HK-2 (cell line): ENCODE measurements around the gene EDN3.

ENCODE experiments used
- DNase-seq: peaks from one replicate; pipeline ENCODE4 v3.0.0-alpha.2; 2018; ENCODE audit not compliant: unreplicated experiment

Gene EDN3, protein sequence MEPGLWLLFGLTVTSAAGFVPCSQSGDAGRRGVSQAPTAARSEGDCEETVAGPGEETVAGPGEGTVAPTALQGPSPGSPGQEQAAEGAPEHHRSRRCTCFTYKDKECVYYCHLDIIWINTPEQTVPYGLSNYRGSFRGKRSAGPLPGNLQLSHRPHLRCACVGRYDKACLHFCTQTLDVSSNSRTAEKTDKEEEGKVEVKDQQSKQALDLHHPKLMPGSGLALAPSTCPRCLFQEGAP

DNA sequence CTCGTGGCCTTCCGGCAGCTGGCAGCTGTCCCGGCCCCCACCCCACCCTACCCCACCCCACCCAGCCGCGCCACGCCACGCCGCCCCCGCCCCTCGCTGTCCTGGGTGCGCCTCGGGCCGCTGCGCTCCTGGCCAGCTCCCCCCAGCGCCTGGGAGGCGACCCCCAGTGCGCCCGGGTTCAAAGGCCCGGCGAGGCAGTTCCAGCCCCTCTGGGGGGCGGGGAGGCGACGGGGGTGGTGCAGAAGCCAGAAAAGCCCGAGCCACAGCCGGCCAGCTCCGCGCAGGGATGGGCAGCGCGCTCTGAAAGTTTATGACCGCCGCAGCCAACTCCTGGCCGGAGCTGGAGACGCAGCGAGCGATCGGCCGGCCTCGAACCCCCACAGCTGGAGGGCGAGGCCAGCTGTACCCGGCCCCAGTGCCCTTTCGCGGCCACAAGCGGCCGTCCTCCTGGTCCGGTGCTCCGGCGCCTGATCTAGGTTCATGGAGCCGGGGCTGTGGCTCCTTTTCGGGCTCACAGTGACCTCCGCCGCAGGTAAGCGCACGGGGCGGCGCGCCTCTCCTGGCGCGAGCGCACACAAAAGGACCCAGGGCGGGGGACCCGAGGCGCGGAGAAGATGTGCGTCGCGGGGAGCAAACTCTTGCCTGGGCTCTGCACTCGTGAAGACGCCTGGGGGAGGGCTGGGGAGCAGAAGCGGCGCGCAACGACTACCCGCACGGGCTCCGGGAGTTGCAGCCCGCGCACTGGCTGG, at the start of gene EDN3:
TSS of gene EDN3 (plus strand) at position 279 of the 749 bp plus-strand sequence. CDS start at position 481, 202 bp downstream.
- no peak for DNase-seq

DNA sequence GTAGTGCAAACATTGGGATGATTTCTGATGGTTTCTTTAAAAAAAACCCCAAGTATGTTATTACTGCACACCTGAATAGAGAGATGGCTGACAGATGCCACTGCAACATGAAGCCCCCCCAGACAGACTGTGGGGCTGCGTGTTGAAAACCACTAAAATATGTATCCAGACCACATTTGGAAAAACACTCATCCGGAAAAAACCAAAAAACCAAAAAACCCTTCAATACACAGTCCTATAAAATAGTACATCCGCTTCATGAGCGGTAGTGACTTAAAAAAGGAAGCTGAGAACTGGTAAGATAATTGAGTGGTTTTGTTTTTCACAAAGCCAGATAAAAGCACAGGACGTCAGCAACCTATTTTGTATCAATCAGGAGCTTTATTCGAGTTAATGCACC, 47.1 kb upstream of the EDN3 start:
- no peak for DNase-seq

DNA sequence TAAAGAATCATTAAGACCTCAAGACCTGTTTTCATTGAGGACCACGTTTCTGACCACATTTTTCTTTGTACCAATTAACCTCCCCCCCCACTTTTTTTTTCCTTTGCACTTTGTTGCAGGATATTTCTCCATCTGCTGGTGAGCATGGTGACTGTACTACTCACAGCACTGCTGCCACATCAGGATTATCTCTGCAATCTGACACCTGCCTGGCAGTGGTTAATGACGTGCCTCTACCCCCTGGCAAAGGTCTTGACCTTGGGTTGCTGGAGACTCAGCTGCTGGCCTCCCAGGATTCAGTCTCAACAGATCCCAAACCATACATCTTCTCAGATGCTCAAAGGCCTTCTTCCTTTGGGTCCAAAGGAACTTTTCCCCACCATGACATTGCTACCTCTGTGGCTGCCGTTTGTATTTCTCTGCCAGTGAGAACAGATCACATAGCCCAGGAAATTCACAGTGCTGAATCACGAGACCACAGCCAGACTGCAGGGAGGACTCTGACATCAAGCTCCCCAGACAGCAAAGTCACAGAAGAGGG, 46.6 kb upstream of the EDN3 start:
- DNase-seq = no peak

DNA sequence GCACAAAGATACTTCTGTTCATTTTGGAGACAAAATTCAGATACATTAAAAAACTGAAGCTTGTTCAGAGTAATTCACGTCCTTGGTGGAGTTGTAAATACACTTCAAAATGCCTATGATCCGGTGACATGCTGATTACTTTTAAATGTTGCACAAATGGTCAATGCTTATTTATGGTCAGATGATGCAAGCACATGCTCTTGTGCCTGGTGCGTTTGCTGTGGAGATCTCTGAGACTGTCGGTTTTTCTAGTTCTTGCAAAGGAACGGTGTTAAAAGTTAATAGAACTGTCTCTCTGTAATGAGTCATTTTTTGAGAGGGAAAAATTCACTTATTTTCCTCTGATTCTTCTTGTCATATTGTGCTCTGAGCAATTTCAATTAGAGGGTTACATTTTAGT, 45.2 kb upstream of the EDN3 start:
- no peak for DNase-seq

DNA sequence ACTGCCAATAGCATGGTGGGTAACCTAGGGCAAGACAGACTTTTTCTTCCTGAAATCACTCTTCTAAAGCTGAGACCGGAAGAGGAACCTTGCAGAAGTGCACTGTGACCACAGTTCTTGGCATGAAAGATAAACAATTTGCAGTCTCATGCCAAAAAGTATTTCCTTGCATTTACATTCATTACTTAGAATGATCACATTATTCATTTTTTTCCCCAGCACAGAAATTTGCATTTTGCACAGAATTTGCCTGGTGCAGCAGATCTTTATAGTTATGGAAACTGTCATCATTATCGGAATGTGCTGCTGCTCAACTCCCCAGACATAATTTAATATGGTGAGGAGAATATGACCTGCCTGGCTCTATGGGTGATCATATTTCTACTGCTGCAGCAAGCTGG, 42.2 kb upstream of the EDN3 start:
- no peak for DNase-seq

DNA sequence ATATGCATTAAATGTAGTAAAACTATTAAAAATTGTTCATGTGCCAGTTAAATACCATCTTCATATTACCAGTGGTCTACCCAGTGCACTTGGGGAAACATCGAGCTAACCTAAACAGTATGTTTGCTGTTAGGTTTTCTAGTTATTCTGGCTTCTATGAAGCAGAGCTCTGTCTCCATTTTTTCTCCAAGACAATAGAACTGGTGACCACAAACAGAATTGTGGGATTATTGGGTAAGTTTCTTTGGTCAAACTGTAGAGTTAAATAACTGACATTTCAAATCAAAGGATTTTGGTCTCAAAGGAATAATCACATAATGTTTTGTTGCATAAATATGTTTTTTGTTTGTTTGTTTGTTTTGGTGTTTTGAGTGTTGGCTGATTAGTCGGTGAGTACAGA, 40.5 kb upstream of the EDN3 start:
- DNase-seq = no peak

DNA sequence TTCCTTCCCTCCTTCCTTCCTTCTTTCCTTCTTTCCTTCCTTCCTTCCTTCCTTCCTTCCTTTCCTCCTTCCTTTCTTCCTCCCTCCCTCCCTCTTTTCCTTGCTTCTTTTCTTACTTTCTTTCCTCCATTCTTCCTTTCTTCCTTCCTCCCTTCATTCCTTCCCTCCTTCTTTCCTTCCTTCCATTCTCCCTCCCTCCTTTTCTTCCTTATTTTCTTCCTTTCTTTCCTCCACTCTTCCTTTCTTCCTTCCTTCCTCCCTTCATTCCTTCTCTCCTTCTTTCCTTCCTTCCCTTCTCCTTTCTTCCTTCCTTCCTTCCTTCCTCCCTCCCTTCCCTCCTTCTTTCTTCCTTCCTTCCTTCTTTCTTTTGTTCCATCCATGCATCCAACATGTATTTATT, 35.1 kb upstream of the EDN3 start:
- no peak for DNase-seq

DNA sequence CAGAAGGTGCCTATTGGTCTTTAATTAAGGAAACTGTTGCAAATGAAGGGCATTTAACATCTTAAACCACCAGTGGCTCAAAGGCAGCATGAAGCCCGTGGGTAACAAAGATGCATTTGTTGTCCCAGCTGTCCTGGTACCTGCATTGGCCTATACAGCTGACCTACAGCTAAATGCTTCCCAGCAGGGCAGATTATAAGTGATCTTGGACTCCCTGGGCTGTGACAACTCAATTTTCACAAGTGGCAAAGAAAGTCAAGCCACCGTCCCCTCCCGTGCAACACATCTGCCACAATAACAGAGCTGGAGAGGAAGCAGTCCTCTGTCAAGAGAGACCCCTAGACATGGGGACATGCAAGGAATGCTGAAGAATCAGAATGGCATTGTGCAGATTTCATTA, 31.5 kb upstream of the EDN3 start:
- DNase-seq = no peak

DNA sequence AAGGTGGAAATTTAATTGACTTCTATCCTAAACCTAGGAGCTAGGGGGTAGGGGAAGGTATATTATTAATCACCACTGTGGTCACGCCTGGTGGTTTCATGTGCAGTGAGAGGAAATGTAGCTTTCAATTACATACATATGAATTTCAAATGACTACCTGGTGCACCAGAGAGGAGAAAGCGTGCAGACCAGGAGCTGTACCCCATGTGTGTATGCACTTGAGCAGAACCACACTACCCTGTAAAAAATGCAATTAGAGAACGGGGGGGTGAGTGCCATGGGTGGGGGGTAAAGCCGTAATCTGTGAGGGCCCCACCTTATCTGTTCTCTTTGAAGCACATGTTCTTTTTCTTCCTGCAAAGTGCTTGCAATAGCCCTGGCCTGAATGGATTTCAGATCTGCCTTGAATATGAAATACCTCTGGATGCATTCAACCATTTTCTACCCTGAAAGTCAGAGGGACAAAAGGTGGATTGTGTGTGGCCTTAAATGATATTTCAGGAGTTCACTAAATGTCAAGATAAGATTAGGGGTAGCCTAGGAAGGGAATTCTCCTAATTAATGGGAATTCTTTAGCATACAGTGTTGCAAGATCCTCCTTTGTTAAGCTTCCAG, 30.9 kb upstream of the EDN3 start:
- DNase-seq = no peak

DNA sequence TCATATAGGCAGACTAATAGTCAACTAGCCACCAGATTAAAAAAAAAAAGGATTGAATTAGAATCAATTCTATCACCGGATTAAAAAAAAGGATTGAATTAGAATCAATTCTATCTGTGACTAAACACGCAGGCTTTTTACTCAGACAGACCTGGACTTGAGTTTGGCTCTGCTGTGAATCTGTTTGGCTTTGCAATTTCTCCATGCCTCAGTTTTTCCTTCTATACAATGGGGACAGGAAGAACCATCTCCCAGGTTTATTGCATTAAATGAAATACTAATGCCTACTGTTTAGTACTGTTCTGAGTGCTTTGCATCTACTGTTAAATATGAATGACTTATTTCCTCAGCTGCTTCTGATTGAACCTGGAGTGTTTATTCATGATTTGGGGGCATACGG, 30.0 kb upstream of the EDN3 start:
- no peak for DNase-seq

DNA sequence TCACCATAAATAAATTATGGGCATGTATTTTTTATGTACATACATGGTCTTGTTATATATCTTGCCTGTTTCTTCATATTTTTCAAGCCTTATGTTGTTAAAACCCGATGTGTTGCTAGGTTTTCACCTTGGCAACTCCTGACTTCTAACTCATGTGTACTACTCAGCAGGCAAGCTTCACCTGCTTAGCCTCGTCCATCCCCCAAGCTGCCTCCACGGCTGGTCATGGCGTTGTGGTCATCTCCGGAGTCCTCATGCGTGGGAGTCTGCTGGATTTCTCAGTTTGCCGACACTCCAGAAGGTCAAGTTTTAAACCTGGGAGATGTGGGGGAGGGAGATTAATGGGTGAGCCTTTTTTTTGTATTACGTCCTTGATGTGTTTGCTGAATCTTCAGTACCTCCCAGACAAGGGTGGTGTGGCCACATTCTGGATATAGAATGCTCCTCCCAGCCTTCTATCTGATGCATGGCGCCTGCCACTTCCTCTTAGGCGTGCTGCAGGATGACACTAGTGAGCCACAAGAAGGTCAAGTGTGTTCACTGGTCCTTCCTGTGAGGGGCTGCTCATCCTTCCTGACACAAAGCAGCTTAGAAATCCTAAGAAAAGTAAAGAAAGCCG, 26.6 kb upstream of the EDN3 start:
- DNase-seq = no peak

DNA sequence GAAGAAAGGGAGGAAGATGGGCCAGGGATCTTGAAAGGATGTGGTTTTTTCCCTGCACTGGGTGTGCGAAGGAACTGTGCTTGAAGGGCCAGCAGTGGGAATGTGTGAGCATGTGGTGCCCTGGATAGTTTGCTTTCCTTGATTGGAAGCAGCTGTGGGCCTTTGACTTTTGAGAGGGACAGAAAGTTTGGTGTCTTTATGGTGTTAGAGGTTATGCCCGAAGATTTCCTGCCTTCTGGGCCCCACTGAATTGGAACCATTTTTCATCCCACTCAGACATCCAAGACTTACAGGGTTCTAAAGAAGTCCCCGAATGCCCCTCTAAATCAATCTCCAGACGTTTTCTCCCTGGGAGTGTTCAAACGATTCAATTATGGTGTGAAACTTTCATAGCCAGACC, 23.5 kb upstream of the EDN3 start:
- no peak for DNase-seq

DNA sequence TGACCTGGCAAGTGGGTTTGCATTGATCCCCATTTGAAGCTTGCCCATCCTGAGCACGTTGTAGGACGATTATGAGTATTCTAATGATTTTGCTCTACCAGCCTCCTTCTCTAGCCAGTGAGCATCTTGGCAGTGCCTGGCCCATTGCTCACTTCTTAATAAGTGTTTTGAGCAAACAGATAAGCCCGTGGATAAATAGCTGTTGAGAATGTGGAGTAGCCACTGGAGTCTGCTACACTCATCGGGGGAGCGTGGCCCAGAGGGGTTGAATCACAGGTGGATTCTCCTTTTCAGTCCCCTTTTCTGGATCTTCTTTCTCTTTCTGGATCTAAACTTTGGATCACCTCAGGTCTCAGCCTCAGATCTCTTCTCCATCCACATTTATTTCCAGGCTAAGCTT, 15.9 kb upstream of the EDN3 start:
- no peak for DNase-seq

DNA sequence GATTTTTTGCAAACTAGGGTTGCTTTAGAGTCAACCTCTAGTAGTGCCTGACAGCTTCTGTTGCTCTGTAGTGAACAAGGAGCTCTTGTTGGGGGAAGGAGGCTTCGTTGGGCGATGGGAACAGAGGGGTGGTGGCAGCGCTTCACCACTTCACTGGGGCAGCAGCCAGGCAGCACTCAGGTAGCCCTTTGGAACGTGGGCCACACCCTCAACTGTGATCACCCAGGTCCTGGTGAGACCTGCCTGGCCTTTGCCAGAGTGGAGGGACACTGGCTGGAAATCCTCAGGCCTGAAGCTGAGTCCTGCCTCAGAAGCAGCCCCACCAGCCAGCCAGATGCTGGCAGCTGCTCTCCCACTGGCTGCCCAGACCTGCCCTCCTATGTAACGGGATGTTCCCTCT, 10.4 kb upstream of the EDN3 start:
- no peak for DNase-seq

DNA sequence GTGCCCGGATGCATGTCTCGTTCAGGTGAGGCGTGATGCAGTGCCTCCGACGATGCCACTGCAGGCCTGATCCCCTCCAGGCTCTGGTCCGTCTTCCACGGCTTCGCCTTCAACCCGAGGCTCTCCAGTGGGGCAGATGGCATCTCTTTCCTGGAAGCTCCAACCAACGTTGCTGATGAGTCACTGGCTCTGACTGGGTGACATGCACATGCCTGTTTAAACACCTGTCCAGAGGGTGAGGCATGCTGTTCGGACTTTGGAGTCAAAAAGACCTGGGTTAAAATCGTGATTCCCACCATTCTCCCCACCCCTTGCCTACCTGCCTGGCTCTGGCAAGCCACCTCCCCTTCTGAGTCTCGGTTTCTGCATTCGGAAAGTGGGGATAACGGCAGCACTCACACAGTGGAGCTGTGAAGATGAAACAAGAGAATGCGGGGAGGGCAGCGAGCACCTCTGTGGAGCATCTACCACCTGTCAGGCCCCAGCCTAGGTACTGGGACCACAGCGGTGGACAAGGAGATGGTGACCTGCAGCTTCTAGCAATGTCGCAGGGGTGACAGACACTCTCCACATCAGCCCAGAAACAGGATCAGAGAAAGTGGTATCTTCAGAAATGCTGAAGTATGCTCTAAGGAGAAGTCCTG, 8.5 kb upstream of the EDN3 start:
- no peak for DNase-seq

DNA sequence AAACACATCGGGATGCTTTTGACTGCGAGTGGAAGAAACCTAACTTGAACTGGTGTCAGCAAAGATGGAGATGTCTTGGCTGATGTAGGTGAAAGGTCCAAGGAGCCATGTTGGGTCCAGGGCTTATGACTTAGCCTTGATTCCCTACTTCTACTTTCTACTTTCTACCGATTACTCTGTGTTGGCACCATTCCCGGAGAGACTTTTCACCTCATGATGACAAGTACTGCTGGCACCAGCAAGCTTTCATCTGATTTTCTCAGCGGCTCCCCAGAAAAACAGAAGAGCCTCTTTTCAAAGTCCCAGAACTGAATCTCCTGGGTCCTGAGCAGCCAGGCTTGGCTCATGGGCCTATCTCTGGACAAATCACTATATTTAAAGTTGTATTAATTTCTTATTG, 4.9 kb upstream of the EDN3 start:
- DNase-seq = no peak

DNA sequence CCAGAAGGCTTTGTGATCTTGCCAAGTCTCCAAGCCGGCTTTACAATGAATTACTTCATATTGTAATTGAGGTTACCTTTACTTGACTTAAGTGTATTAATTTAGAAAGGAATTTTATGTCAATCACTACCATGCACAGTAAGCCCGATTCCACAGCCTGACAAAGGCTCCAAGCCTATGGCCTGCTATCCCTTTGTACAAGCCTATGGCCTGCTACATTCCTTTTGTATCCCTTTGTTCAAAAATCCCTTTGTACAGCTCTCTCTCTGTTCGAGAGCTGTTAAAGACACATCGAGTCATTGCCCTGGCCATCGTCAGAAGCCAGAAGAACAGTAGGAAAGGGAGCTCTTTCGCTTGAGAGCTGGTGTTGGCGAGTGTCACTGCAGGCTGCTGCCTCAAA, 2.7 kb upstream of the EDN3 start:
- DNase-seq = no peak

DNA sequence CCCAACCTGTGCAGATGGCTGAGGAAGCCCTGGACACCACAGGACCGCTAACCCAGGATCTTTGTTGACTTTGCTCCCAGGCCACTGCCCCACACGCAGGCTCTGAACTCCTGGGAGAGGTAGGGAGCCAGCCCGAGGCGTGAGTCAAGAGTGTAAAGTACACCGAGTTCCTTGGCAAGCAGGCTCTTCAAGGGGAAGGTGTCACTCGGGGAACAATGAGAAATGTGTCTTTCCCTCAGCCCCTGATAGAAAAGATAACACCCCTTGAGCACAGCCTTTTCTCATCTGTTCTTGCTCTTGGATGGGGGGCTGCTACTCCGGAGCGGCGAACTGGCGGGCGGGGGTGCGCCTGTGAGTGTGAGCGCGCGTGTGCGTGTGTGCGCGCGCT, 472 bp upstream of the EDN3 start:
- no peak for DNase-seq

DNA sequence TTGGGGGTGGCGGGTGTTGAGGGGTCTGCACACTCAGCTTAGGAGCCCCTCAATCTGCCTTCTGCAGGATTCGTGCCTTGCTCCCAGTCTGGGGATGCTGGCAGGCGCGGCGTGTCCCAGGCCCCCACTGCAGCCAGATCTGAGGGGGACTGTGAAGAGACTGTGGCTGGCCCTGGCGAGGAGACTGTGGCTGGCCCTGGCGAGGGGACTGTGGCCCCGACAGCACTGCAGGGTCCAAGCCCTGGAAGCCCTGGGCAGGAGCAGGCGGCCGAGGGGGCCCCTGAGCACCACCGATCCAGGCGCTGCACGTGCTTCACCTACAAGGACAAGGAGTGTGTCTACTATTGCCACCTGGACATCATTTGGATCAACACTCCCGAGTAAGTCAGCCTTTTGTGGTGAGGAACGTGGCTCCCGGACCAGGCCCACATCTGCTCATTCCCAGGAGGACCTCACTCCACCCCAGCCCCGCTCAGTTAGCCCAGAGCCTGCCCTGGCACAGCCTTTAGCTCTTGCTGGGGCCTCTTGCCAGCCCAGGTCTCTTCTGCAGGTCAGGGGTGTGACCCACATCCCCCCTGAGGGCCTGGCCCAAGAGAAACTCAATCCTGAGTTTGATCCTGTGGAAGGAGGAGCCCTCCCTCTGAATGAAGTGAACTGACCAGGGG, 1.1 kb downstream of the EDN3 start:
- no peak for DNase-seq

DNA sequence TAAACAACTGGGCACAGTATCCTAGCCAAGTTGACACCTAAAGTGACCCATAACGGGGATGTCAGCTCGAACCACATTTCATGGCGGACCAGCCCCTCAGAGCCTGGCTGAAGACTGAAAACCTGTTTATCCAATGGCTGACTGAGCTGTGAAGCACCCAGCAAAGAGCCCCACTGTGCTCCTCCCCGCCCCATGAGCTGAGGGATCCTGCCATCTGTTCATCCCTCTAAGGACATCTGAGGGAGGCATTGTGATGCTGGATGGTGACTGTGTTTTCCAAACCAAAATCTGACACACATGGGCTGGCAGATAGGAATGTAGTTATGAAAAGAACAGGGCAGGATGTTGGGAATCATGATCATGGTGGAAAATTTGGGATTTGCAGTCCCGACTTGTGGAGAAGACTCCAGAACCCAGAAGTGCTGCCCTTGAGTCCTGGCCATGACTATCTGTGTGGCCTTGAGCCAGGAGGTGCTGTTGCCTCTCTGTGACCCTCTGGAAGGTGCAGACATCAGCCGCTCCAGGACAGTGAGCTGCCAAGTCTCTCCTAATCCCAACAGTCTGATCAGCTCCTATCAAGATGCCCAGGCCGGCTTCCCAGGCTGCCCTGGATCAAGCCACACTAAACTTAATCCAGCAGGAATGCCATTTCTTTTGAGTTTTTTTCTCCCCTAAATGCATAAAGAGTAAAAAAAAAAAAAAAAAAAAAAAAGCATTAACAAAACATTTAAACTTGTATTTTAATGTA, 5.7 kb downstream of the EDN3 start:
- DNase-seq = no peak

DNA sequence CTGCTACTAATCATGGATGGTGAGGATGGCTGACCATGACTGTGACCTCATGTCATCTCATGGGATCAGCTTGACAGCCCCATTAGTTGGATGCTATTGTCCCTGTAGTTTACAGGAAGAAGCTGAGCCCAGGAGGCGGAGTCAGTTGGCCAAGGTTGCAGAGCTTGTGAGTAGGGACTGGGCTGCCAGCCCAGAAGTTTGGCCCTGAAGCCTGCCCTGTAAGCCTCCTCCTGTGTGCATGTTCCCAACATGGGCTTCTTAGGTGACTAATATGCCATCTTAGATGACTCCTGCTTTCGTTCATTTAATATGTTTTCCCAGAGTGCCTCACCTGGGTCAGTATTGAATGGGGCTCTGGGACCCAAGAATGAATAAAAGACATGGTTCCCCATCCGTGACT, 6.9 kb downstream of the EDN3 start:
- DNase-seq = no peak
